ENCODE data around the gene NEGR1.

NEGR1 gene

GRCh38 chr1:71687376-71687775, 595.0 kb downstream of the NEGR1 start:
- DNase-seq (ENCODE audit: low read depth) = no peak

GRCh38 chr1:71676979-71677925, 605.1 kb downstream of the NEGR1 start:
- no peak for DNase-seq (ENCODE audit: low read depth)

- DNase-seq (ENCODE audit: low read depth) = no peak
These were observed 614.3 kb downstream of the NEGR1 start for GRCh38 chr1:71668065-71668464.

- DNase-seq (ENCODE audit: low read depth) = no peak
These were observed 615.1 kb downstream of the NEGR1 start for GRCh38 chr1:71667216-71667615.

GRCh38 chr1:71666609-71667008, 615.7 kb downstream of the NEGR1 start:
- no peak for DNase-seq (ENCODE audit: low read depth)

DNA sequence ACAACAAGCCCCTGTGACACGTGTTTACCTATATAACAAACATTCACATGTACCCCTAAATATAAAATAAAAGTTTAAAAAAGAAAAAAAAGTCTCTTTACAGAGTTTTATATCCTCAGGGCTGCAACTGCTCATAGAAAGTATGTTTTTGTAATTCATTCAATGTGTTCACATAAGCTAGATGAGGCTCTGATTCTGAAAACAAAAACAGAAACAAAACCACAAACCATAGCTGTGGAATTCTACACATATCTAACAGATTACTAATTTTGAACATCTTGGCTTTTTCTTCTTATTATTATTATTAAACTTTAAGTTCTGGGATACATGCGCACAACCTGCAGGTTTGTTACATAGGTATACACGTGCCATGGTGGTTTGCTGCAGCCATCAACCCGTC, 621.9 kb downstream of the NEGR1 start:
- DNase-seq (ENCODE audit: low read depth) = no peak

DNA sequence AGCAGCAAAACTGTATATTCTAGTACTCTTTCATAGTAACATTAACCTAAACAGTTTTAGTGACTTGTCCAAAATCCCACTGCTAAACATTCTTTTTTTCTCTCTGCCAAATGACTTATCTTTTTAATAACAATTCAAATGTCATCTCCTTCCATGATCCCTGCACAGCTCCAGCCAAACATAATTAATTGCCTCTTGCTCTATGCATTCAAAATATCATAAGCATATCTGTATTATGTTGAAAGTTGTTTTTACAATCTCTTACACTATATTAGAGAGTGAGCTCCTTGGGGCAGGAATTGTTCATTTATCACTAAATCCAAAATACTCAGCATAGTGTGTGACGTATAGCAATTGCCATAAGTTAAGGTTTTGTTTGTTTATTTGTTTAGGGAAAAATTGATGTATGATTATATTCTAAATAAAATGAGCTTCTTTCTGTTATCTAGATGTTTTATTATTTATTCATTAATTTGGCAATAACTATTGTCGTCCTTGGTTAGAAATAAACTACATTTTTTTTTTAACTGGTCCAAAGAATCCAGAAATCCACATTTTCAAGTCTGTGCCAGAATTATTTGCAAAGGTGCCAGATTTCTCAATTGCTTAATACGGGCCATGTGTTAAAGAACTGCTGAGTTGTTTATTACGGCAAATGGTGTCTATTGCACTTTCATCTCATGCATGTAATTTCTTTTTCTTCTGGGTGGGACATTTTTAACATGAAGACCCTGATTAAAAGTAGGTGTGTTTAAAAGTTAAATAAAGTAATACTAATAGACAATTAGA, 624.3 kb downstream of the NEGR1 start:
- DNase-seq (ENCODE audit: low read depth) = no peak

DNA sequence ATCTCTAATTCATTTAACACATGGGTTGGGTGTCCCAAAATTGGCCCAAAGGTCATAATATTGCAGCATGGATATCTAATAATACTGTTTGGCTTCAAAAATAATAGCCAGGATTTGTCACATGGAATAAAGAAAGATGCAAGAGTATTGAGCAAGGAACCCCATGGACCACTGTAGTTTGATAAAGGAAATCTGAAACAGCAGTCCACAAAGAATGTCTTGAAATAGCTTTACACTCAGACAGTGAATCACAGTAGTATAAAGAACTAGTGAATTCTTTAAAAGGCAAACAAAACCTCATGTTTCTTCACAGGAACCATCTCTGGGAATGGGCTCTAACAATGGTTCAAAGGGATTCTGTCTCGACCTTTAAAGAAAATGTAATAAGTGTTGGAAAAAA, 625.4 kb downstream of the NEGR1 start:
- DNase-seq (ENCODE audit: low read depth) = no peak

DNA sequence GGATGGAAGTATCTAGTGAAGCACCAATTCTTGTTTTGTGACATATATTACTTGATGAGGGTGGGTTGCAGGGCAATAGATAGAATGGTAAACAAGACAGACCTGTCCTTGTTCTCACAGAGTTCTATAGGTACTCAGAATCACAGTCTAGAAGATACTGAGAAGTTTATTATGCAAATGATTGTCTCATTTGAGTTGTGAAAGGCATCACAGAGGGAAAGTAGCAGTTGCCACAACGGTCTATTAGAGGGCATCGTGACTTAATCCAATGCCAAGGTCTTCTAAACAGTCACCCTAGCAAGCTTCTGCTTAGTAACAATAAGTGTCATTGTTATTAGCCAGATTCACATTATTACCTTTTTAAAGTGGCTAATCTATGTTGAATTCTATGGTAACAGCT, 626.7 kb downstream of the NEGR1 start:
- no peak for DNase-seq (ENCODE audit: low read depth)

GRCh38 chr1:71653952-71654351, 628.4 kb downstream of the NEGR1 start:
- no peak for DNase-seq (ENCODE audit: low read depth)

DNA sequence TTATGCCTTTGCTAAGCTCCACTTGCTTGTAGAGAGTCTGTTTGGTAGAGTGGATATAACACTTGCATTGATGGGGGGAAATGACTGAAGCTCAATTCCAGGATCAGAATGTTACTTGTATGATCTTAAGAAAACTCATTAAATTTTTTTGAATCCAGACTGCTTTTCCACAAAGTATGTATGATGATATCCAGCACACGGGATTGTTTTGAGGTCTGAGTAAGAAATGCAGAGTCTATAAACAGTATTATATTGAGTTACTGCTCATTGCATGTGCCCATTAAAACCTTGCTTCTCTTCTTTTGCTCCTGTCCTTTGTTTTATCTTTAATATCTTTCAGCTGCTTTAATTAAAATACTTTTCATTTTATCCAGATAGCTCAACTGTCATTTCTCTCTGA, 631.1 kb downstream of the NEGR1 start:
- DNase-seq (ENCODE audit: low read depth) = no peak

- DNase-seq (ENCODE audit: low read depth) = no peak
These were observed 632.2 kb downstream of the NEGR1 start for GRCh38 chr1:71650119-71650518.

DNA sequence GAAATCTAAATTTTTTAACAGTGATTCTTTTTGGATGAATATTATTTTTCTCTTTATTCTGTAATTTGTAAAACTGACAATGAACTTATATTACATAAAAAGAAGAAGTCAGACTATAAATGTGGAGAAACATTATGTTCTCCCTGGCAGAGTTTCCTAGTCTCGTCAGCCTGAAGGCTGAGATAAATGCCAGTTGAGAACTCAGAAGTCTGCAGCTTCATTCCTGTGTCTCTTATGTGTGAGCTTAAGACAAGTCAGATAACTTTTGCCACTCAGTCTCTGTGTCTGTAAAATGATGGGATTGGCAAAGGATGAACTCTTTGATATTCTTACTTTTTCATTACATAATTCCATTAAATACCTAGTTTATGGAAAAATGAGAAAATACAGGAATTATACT, 632.7 kb downstream of the NEGR1 start:
- no peak for DNase-seq (ENCODE audit: low read depth)

GRCh38 chr1:71647513-71648300, 634.6 kb downstream of the NEGR1 start:
- no peak for DNase-seq (ENCODE audit: low read depth)

DNA sequence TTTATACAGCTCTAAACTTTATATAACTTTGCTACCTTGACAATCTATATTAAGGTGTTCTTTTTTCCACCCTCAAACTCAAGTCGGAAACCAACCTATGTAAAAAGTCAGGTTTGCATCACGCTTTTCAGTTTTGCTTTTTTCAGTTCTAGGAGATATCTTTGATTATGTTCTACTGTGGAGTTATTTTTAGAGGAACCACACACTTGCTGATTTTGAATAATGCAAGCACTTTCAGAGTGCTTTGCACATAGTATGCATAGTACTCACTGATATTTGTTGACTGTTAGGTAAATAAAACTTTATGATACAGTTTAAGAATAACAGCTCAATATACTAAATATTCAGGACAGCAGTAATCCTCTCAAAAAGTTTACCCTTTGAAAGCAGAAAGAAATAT, 637.3 kb downstream of the NEGR1 start:
- no peak for DNase-seq (ENCODE audit: low read depth)

DNA sequence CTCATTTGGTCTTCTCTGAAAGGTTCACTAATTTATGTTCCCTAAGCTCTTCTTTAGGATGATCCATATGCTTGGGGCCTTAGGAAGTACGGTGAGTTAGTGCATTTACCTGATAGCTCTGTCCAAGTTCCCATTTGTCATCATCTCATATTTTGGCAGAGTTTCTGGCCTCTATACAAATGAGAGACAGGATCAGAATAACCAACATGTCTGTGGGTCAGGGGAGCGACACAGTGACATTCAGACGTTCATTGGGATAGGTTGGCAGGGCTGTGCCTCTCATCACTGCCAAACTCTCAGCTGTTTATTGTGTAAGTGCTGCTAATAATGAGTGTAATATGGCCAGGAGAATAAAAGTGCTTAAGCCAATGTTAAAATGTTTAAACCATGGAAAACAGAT, 640.4 kb downstream of the NEGR1 start:
- no peak for DNase-seq (ENCODE audit: low read depth)

- no peak for DNase-seq (ENCODE audit: low read depth)
These were observed 641.3 kb downstream of the NEGR1 start for GRCh38 chr1:71640998-71641397.

- no peak for DNase-seq (ENCODE audit: low read depth)
These were observed 642.2 kb downstream of the NEGR1 start for GRCh38 chr1:71640116-71640515.

- DNase-seq (ENCODE audit: low read depth) = no peak
These were observed 644.1 kb downstream of the NEGR1 start for GRCh38 chr1:71638081-71638766.

- no peak for DNase-seq (ENCODE audit: low read depth)
These were observed 646.8 kb downstream of the NEGR1 start for GRCh38 chr1:71635568-71635967.

DNA sequence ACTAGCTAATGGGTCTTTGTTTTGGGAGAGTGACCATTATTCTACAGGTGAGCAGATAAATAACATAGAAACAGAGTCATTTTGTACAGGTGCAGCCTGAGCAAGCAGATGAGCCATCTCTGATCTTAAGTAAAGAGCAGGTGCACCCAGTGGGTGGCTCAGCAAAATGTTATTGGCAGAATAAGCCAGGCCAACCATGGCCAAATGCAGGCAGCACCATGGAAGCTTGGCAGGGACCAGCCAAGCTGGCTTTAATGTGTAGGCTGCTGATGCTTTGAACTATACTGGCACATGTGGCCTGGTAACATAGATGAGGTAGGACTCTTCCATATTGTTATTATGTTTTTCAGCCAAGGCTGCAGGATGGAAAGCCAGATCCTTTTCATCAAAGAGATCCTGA, 648.2 kb downstream of the NEGR1 start:
- DNase-seq (ENCODE audit: low read depth) = no peak

DNA sequence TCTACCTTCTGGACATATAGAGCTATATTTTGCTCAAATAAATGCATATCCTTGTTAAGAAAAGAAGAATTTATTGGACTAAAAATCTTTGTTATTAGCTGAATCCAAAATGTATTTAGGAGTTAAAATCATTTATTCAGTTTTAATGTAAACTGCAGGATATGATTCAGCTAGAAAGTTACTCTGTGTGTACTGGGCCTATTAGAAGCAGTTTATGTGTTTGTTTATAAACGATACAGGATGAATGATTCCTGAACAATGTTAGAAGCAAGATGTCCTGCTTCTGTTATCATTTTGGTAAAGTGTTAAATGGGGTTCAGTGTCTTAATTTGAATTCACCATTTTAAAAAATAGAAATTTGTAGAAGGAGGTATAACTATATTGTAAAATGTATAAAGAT, 652.3 kb downstream of the NEGR1 start:
- DNase-seq (ENCODE audit: low read depth) = no peak
